Measurements from ENCODE around the gene NFE2L1. TPM values are rescaled to one million over a fixed set of nuclear protein-coding genes. Genes with fewer than 3 reads are reported as not detected.
A peak's percentile ranks its signal among the peaks of the same experiment; 100 is the strongest.

NFE2L1 gene
- total RNA-seq, 4 donors from 2014 or later: 173 to 242 (median 211) TPM

GRCh38 chr17:48055531-48056245 lies 7.5 kb downstream of the NFE2L1 start:
- no peak overlapping the region for H3K4me3 ChIP-seq
- H3K27me3 ChIP-seq: no peaks in the 10 kb centered on the region
- in situ Hi-C loops (cut with MboI; ENCODE audit: low pct_ligation_motif_present in 1 of 4, low pct_unique_long_range_greater_than_20kb in 1 of 4, low sequenced_read_pairs in 3 of 4): no loop called here
- intact Hi-C loops (cut with DNase I; ENCODE audit: low total_unique reads): no loop called here
- peak overlapping the region in 2 of 4 donors; percentile 27 to 99 for H3K27ac ChIP-seq
- TF ChIP-seq POLR2AphosphoS5 (IDR thresholded peaks at IDR 0.05): no peak
- no peak for TF ChIP-seq POLR2A (IDR thresholded peaks at IDR 0.05)
- TF ChIP-seq CTCF (IDR thresholded peaks at IDR 0.05): no peak
- no peak for TF ChIP-seq EP300 (IDR thresholded peaks at IDR 0.05; ENCODE audit: low read depth)
- no peak for DNase-seq
- H3K36me3 ChIP-seq: peaks cover 0 to 49% (median 21%) of the 10 kb centered on the region in 4 donors
- WGBS, 2 donors (ENCODE audit: low coverage in 1 of 2): 71% methylated on average over 5 of the region's 5 CpGs; no CpG with 5 or more reads in 1 of the 2 donors
- H3K4me1 ChIP-seq: peaks cover 34 to 52% (median 49%) of the 10 kb centered on the region in 4 donors
- H3K9me3 ChIP-seq: no peaks in the 10 kb centered on the region

DNA sequence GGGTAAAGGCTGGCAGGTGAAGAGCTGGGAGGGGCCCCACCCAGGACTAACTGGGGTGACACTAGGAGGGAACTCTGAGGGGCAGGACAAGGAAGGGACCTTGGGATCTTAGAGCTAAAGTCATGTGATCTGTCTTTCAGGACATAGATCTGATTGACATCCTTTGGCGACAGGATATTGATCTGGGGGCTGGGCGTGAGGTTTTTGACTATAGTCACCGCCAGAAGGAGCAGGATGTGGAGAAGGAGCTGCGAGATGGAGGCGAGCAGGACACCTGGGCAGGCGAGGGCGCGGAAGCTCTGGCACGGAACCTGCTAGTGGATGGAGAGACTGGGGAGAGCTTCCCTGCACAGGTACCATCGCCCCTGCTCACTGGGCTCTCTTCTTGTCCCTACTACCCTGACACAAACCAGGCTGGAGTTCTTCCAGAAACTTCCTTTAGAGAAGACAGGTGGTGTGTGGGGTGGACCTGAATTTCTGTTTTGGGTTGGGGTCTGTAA lies 8.1 kb downstream of the NFE2L1 start:
- H3K4me3 ChIP-seq: no peak overlapping the region
- WGBS, 2 donors (ENCODE audit: low coverage in 1 of 2): 93 to 97% methylated on average over 8 to 10 of the region's 10 CpGs
- no peaks in the 10 kb centered on the region for H3K27me3 ChIP-seq
- H3K36me3 ChIP-seq: peaks cover 0 to 52% (median 22%) of the 10 kb centered on the region in 4 donors
- H3K4me1 ChIP-seq: peaks cover 28 to 46% (median 42%) of the 10 kb centered on the region in 4 donors
- H3K9me3 ChIP-seq: no peaks in the 10 kb centered on the region
- DNase-seq: no peak
- no peak for TF ChIP-seq CTCF (IDR thresholded peaks at IDR 0.05)
- no peak for TF ChIP-seq POLR2AphosphoS5 (IDR thresholded peaks at IDR 0.05)
- TF ChIP-seq POLR2A (IDR thresholded peaks at IDR 0.05): no peak
- no peak for TF ChIP-seq EP300 (IDR thresholded peaks at IDR 0.05; ENCODE audit: low read depth)
- in situ Hi-C loops (cut with MboI; ENCODE audit: low pct_ligation_motif_present in 1 of 4, low pct_unique_long_range_greater_than_20kb in 1 of 4, low sequenced_read_pairs in 3 of 4) (no loop called here), intact Hi-C loops (cut with DNase I; ENCODE audit: low total_unique reads) (no loop called here)
- H3K27ac ChIP-seq: no peak overlapping the region

GRCh38 chr17:48056879-48057278 lies 8.7 kb downstream of the NFE2L1 start:
- in situ Hi-C loops (cut with MboI; ENCODE audit: low pct_ligation_motif_present in 1 of 4, low pct_unique_long_range_greater_than_20kb in 1 of 4, low sequenced_read_pairs in 3 of 4) (no loop called here), intact Hi-C loops (cut with DNase I; ENCODE audit: low total_unique reads) (no loop called here)
- H3K9me3 ChIP-seq: no peaks in the 10 kb centered on the region
- no peak overlapping the region for H3K27ac ChIP-seq
- TF ChIP-seq POLR2A (IDR thresholded peaks at IDR 0.05) (no peak), POLR2AphosphoS5 (IDR thresholded peaks at IDR 0.05) (no peak), EP300 (IDR thresholded peaks at IDR 0.05; ENCODE audit: low read depth) (no peak), CTCF (IDR thresholded peaks at IDR 0.05) (no peak)
- no peak overlapping the region for H3K4me3 ChIP-seq
- H3K4me1 ChIP-seq: peaks cover 23 to 40% (median 37%) of the 10 kb centered on the region in 4 donors
- WGBS, 2 donors (ENCODE audit: low coverage in 1 of 2): 77% methylated on average over 2 of the region's 2 CpGs; no CpG with 5 or more reads in 1 of the 2 donors
- H3K36me3 ChIP-seq: peaks cover 0 to 57% (median 25%) of the 10 kb centered on the region in 4 donors
- DNase-seq: no peak
- no peaks in the 10 kb centered on the region for H3K27me3 ChIP-seq

DNA sequence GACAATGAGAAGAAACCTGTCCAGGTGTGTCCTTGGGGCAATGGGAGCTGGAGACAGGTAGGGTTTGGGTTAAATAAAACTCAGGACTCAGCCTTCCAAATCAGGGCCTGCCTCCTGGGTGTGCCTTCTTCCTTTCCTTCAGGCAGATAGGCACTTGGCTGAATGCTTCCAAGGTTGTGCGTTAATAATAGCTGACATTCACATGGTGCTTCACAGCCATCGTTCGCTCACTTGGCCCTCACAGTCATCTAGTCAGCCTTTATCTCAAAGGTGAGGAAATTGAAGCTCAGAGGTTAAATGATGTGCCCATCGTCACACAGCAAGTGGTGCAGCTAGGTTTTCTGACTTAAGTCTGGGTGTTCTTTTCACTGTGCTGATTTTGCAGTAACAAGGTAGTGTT lies 9.5 kb downstream of the NFE2L1 start:
- WGBS, 2 donors (ENCODE audit: low coverage in 1 of 2): 87 to 95% methylated on average over 4 of the region's 4 CpGs
- in situ Hi-C loops (cut with MboI; ENCODE audit: low pct_ligation_motif_present in 1 of 4, low pct_unique_long_range_greater_than_20kb in 1 of 4, low sequenced_read_pairs in 3 of 4): no loop called here
- TF ChIP-seq CTCF (IDR thresholded peaks at IDR 0.05): no peak
- no peak for TF ChIP-seq POLR2A (IDR thresholded peaks at IDR 0.05)
- no peak for TF ChIP-seq EP300 (IDR thresholded peaks at IDR 0.05; ENCODE audit: low read depth)
- TF ChIP-seq POLR2AphosphoS5 (IDR thresholded peaks at IDR 0.05): no peak

More for the DNA sequence above, 9.5 kb downstream of the NFE2L1 start:
- Histone ChIP-seq H3K36me3 (peaks cover 0 to 65% (median 29%) of the 10 kb centered on the region in 4 donors), H3K4me3 (no peak overlapping the region), H3K4me1 (peaks cover 15 to 32% (median 29%) of the 10 kb centered on the region in 4 donors), H3K27me3 (no peaks in the 10 kb centered on the region), H3K27ac (no peak overlapping the region), H3K9me3 (no peaks in the 10 kb centered on the region)
- intact Hi-C loops (cut with DNase I; ENCODE audit: low total_unique reads): no loop called here
- DNase-seq: no peak
